GM12878 (cell line): Measurements from ENCODE around the gene LRRK1. TPM values are rescaled to one million over a fixed set of nuclear protein-coding genes. Genes with fewer than 3 reads are reported as not detected.

Experiments
- ATAC-seq: fragments of 200-7000 bp; cut with Tn5 transposase; 3 replicates; pipeline ENCODE4 v1.9.1; 2020; ENCODE audit warnings: mild to moderate bottlenecking, moderate library complexity
- BruUV-seq: library from RNA; stranded (reverse); fragments of 400-500 nt; replicated peaks from 2 replicates; lab custom pipeline; 2021; lab: Mats Ljungman, UMichigan
- CTCF ChIA-PET: fragments of 300-600 bp; sonication (Branson Sonifier 250); formaldehyde crosslinking; extraction: SDS; loops from one replicate; lab custom pipeline; 2021; ENCODE audit warnings: inconsistent platforms; lab: Yijun Ruan, JAX
- POLR2A ChIA-PET: fragments of 350-600 bp; formaldehyde crosslinking; extraction: SDS; loops from one replicate; lab custom pipeline; 2021; ENCODE audit warnings: inconsistent platforms; lab: Charles Lee
- RAD21 ChIA-PET: fragments of 300-600 bp; sonication (Branson Sonifier 250); formaldehyde crosslinking; loops from one replicate; lab custom pipeline; 2023; ENCODE audit warnings: antibody characterized with exemption; ENCODE audit not compliant: unreplicated experiment; lab: Charles Lee
- SMC1A ChIA-PET: fragments of 300-600 bp; sonication (Branson Sonifier 250); formaldehyde crosslinking; loops from one replicate; lab custom pipeline; 2023; ENCODE audit not compliant: unreplicated experiment, uncharacterized antibody; lab: Charles Lee
- DNase-seq: peaks from one replicate; pipeline ENCODE4 v3.0.0-alpha.2; 2011; ENCODE audit warnings: low read depth, low spot score
- FAIRE-seq: peaks from 3 replicates; lab custom pipeline; 2011; peaks lifted over from hg19 to GRCh38; lab: Jason Lieb, UNC
- H2AFZ ChIP-seq: 2 replicates; pipeline ENCODE4 v1.6.0; 2011; ENCODE audit warnings: low read depth, low read length, control low read depth; ENCODE audit not compliant: control insufficient read depth
- H3K27ac ChIP-seq: 2 replicates; pipeline ENCODE4 v1.5.1; 2011; ENCODE audit warnings: control low read depth; ENCODE audit not compliant: control insufficient read depth, insufficient read depth
- H3K27me3 ChIP-seq, 2 experiments: replicated peaks in 1 of 2; 2 replicates each; pipeline versions ENCODE4 v1.6.0 to v1.6.1; 2011; ENCODE audit warnings: low read length in 1 of 2; ENCODE audit not compliant: control insufficient read depth in 2 of 2, insufficient read depth in 2 of 2
- H3K36me3 ChIP-seq, 2 experiments: 2 replicates each; pipeline ENCODE4 v1.5.1; 2011; ENCODE audit warnings: low read length in 1 of 2; ENCODE audit not compliant: control insufficient read depth in 2 of 2, insufficient read depth in 2 of 2
- H3K4me1 ChIP-seq: 2 replicates; pipeline ENCODE4 v1.6.1; 2011; ENCODE audit warnings: mild to moderate bottlenecking, low read length, moderate library complexity, mixed read lengths; ENCODE audit not compliant: control insufficient read depth, insufficient read depth
- H3K4me2 ChIP-seq: 2 replicates; pipeline ENCODE4 v1.6.0; 2011; ENCODE audit warnings: control low read depth; ENCODE audit not compliant: control insufficient read depth, insufficient read depth
- H3K4me3 ChIP-seq: fragments of 200-600 bp; sonication (generic); 2 replicates; pipeline ENCODE4 v1.5.1; 2016
- H3K79me2 ChIP-seq: 2 replicates; pipeline ENCODE4 v1.6.0; 2011; ENCODE audit warnings: low read length; ENCODE audit not compliant: control insufficient read depth, insufficient read depth
- H3K9ac ChIP-seq: 2 replicates; pipeline ENCODE4 v1.8.0; 2011; ENCODE audit warnings: low read length, control low read depth, mixed read lengths; ENCODE audit not compliant: control insufficient read depth, insufficient read depth
- H3K9me3 ChIP-seq: replicated peaks from 3 replicates; pipeline ENCODE4 v1.5.1; 2011; ENCODE audit warnings: mild to moderate bottlenecking, low read length; ENCODE audit not compliant: control insufficient read depth, insufficient read depth
- H4K20me1 ChIP-seq: 2 replicates; pipeline ENCODE4 v1.6.0; 2011; ENCODE audit not compliant: control insufficient read depth, insufficient read depth
- CREB1 ChIP-seq: IDR thresholded peaks from 2 replicates; pipeline ENCODE4 v1.6.1; 2012; ENCODE audit warnings: low read depth, mild to moderate bottlenecking, inconsistent platforms
- EGR1 ChIP-seq, 2 experiments: IDR thresholded peaks; 1 replicate in 1 of 2; 2 replicates in 1 of 2; pipeline ENCODE4 v1.6.1; 2011 to 2012; ENCODE audit warnings: low read depth in 2 of 2, low read length in 2 of 2, borderline replicate concordance in 1 of 2, mild to moderate bottlenecking in 1 of 2, moderate library complexity in 1 of 2
- MEF2B ChIP-seq: fragments of 450-650 bp; IDR thresholded peaks from 2 replicates; pipeline ENCODE4 v1.6.1; 2018; ENCODE audit warnings: mild to moderate bottlenecking, moderate library complexity; ENCODE audit not compliant: partially characterized antibody, poor library complexity, severe bottlenecking
- MYC ChIP-seq: IDR thresholded peaks from 2 replicates; pipeline ENCODE4 v1.6.1; 2011; ENCODE audit warnings: mild to moderate bottlenecking, low read length, moderate library complexity, inconsistent platforms; ENCODE audit not compliant: insufficient read depth, insufficient replicate concordance, insufficient read length, severe bottlenecking
- NRF1 ChIP-seq: conservative IDR thresholded peaks from 2 replicates; pipeline ENCODE4 v1.6.1; 2011; ENCODE audit warnings: mild to moderate bottlenecking, low read depth, low read length, improper control_type of control experiment
- POLR2AphosphoS5 ChIP-seq: IDR thresholded peaks from 2 replicates; pipeline ENCODE4 v1.6.1; 2011; ENCODE audit warnings: mild to moderate bottlenecking, low read length, inconsistent platforms
- SPI1 ChIP-seq: IDR thresholded peaks from 2 replicates; pipeline ENCODE4 v1.6.1; 2011; ENCODE audit warnings: low read depth, mild to moderate bottlenecking, low read length, moderate library complexity, borderline replicate concordance; ENCODE audit not compliant: insufficient read depth
- WGBS: methylation state at CpG from one replicate; pipeline ENCODE4 v1.1.6; 2016; ENCODE audit warnings: low lambda C conversion rate; ENCODE audit not compliant: insufficient replicate concordance, insufficient coverage; ENCODE audit errors: missing lambda C conversion rate; 5-methylcytosine and 5-hydroxymethylcytosine counted together
- in situ Hi-C: fragments of 300-500 bp; cut with MboI; formaldehyde crosslinking; loops from 9 replicates; pipeline ENCODE4 v1.14.3; 2018; ENCODE audit warnings: mixed read lengths
- intact Hi-C: fragments of 100-400 bp; cut with micrococcal nuclease; formaldehyde crosslinking; loops from one replicate; pipeline ENCODE4 v1.14.2; 2022; ENCODE audit not compliant: unreplicated experiment
- polyA plus RNA-seq, 11 experiments: library from polyadenylated mRNA; depleted of rRNA in 4 of 11; unstranded in 6 of 11; stranded (reverse) in 5 of 11; fragments of >200 nt; fragmentation: Nextera tagmentation in 4 of 11; fragmentation: Illumina TruSeq in 1 of 11; extraction: Ambion mirVana in 4 of 11; extraction: Trizol in 1 of 11; gene quantifications; 1 replicate in 1 of 11; 2 replicates in 10 of 11; pipeline versions ENCODE4 v1.2.1 to v1.2.3, GENCODE V29; 2011 to 2016; ENCODE audit warnings: inconsistent platforms in 2 of 11, missing spikeins in 2 of 11, low read depth in 1 of 11
- total RNA-seq, 4 experiments: library from RNA; depleted of rRNA in 3 of 4; stranded (reverse); fragments of >200 nt in 3 of 4; fragmentation: Illumina TruSeq in 1 of 4; extraction: Trizol in 1 of 4; gene quantifications; 2 replicates each; pipeline versions ENCODE4 v1.2.1 to v1.2.3, GENCODE V29; 2013 to 2021
- TF ChIP-seq, protein P1 (sequence below): IDR thresholded peaks from 2 replicates; pipeline ENCODE4 v1.6.1; 2011; ENCODE audit warnings: low read depth, low read length, improper control_type of control experiment, borderline replicate concordance
- TF ChIP-seq, protein P2 (sequence below): IDR thresholded peaks from 2 replicates; pipeline ENCODE4 v1.6.1; 2012; ENCODE audit warnings: low read depth, low read length, improper control_type of control experiment
- TF ChIP-seq, protein P3 (sequence below): IDR thresholded peaks from 2 replicates; pipeline ENCODE4 v1.6.1; 2012; ENCODE audit warnings: low read depth, low read length, improper control_type of control experiment

The LRRK1 gene
- total and polyA plus RNA-seq, 10 of the 15 experiments (the other 5 are each of a cell fraction or from before 2014, with no cell fraction given): 2.2 to 58.3 (median 17.9) TPM

DNA sequence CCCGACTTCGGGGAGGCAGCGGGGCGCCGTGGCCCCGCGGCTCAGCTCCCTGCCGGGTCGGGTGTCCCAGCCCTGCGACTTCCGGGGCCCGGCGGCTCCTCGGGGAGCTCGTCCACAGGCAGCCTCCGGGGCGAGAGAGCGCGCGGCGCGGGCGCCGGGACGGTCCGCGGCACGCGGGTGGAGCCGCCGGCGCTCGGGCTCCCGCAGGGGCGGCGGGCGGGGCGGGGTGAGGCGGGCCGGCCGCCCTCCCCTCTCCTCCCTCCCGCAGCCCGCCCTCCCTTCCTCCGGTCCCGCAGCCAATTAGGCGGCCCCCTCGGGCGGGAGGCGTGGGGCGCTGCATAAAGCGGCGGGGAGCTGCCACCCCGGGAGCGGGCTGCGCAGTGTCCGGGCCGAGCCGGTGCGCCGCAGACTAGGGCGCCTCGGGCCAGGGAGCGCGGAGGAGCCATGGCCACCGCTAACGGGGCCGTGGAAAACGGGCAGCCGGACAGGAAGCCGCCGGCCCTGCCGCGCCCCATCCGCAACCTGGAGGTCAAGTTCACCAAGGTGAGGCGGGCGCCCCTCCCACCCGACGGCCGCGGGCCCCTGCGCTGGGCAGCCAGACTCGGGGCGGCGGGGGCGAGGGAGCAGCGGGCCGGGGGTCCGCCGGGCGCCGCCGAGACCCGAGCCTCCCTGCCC is 39.6 kb upstream of the LRRK1 start, which contains the start of gene ALDH1A3:
Gene ALDH1A3, plus strand, starts transcription at position 368 of the 675 bp plus-strand sequence. Its CDS starts 77 bp downstream, at position 445.
- ChIA-PET RAD21 (no interaction called here), POLR2A (no interaction called here), SMC1A (interaction anchor here (0.6 kb wide), 1 partner anchor 12 kb away, joined by 4 read pairs; no protein-coding TSS in a partner anchor), CTCF (no interaction called here)
- H3K36me3 ChIP-seq: no peaks in the 10 kb centered on the region
- H3K27ac ChIP-seq: no peak within 1 kb of the TSS
- no peak within 1 kb of the TSS for H3K4me3 ChIP-seq
- in situ Hi-C loops: no loop called here
- DNase-seq (no peak), FAIRE-seq (no peak), ATAC-seq (no peak)
- H3K9ac ChIP-seq: no peak within 1 kb of the TSS
- WGBS: 7% methylated on average over 59 of the region's 93 CpGs
- no TSS peak for BruUV-seq
- H3K4me2 ChIP-seq: peak within 1 kb of the TSS; percentile 51; the same call in 1 of the 2 replicates
- no peaks in the 10 kb centered on the region for H3K4me1 ChIP-seq
- no peaks in the 10 kb centered on the region for H4K20me1 ChIP-seq
- TF ChIP-seq EGR1 (IDR thresholded peaks at IDR 0.05; ENCODE audit: borderline replicate concordance in 1 of 2, low read depth in 2 of 2, low read length in 2 of 2): no peak
- TF ChIP-seq, protein P1, sequence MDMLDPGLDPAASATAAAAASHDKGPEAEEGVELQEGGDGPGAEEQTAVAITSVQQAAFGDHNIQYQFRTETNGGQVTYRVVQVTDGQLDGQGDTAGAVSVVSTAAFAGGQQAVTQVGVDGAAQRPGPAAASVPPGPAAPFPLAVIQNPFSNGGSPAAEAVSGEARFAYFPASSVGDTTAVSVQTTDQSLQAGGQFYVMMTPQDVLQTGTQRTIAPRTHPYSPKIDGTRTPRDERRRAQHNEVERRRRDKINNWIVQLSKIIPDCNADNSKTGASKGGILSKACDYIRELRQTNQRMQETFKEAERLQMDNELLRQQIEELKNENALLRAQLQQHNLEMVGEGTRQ: no peak
- TF ChIP-seq, protein P2, sequence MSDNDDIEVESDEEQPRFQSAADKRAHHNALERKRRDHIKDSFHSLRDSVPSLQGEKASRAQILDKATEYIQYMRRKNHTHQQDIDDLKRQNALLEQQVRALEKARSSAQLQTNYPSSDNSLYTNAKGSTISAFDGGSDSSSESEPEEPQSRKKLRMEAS: no peak
- TF ChIP-seq CREB1: no peak
- TF ChIP-seq MYC: no peak
- TF ChIP-seq NRF1: no peak
- TF ChIP-seq SPI1: no peak
- TF ChIP-seq POLR2AphosphoS5: no peak
- TF ChIP-seq, protein P3, sequence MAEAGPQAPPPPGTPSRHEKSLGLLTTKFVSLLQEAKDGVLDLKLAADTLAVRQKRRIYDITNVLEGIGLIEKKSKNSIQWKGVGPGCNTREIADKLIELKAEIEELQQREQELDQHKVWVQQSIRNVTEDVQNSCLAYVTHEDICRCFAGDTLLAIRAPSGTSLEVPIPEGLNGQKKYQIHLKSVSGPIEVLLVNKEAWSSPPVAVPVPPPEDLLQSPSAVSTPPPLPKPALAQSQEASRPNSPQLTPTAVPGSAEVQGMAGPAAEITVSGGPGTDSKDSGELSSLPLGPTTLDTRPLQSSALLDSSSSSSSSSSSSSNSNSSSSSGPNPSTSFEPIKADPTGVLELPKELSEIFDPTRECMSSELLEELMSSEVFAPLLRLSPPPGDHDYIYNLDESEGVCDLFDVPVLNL: no peak
- no peak for TF ChIP-seq MEF2B
- no peak within 1 kb of the TSS for H2AFZ ChIP-seq
- no peaks in the 10 kb centered on the region for H3K9me3 ChIP-seq
- H3K79me2 ChIP-seq: no peaks in the 10 kb centered on the region
- H3K27me3 ChIP-seq: peaks cover 15 to 19% of the 10 kb centered on the region in 2 experiments
- intact Hi-C loops: no loop called here
